ENCODE results near the gene WNT7B. TPM values are rescaled to one million over a fixed set of nuclear protein-coding genes. Genes with fewer than 3 reads are reported as not detected.

The WNT7B gene
- total and polyA plus RNA-seq, 2 of the 8 experiments (the other 6 are each of a cell fraction or from before 2014, with no cell fraction given) = 0.14 to 0.24 TPM

DNA sequence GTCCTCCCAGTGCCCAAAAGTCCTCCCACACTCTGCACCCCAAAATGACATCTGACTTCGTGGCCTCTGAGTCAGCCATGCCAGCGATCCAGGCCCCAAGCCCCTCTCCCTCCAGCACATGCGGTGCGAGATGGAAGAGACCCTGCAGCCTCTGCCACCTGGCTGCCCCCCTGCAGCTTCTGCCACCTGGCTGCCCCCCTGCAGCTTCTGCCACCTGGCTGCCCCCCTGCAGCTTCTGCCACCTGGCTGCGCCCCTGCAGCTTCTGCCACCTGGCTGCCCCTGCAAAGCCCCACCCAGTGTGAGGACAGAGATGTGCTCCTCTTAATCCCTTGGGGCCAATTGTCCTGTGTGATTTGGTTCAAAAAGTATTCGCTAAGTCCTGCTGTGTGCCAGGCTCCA lies 68.0 kb downstream of the WNT7B start:
- DNase-seq (ENCODE audit: low read depth in 1 of 2, low spot score in 2 of 2) (no peak), FAIRE-seq (no peak)
- ChIA-PET POLR2A (ENCODE audit: partially characterized antibody) (no interaction called here), CTCF (ENCODE audit: partially characterized antibody) (interaction anchor here (4.4 kb wide), 1 partner anchor 12 kb away, joined by 21 read pairs; no protein-coding TSS in a partner anchor)
- Histone ChIP-seq H2BK12ac (ENCODE audit: low read depth, low read length) (no peak overlapping the region), H4K20me1 (replicated peaks in 1 of 2; ENCODE audit: control insufficient read depth in 1 of 2, insufficient read depth in 2 of 2, low read length in 2 of 2) (no peaks in the 10 kb centered on the region), H3K23ac (ENCODE audit: insufficient read length) (no peak overlapping the region), H3K27me3 (replicated peaks in 1 of 4; ENCODE audit: control insufficient read depth in 3 of 4, extremely low read depth in 1 of 4, insufficient read depth in 3 of 4, low read length in 3 of 4) (no peaks in the 10 kb centered on the region; a peak in 1 of 7 replicates), H3K27ac (ENCODE audit: low read depth, low read length) (no peak overlapping the region), H3K4me1 (replicated peaks in 1 of 4; ENCODE audit: control insufficient read depth in 3 of 4, insufficient read depth in 4 of 4, low read length in 3 of 4) (peaks cover 0 to 3% (median 0%) of the 10 kb centered on the region in 4 experiments; a peak in 1 of 7 replicates), H3K18ac (ENCODE audit: extremely low read depth, low read length) (no peak overlapping the region), H3K23me2 (ENCODE audit: low read depth, low read length) (no peaks in the 10 kb centered on the region), H4K91ac (replicated peaks; ENCODE audit: insufficient read length, low read length) (no peak overlapping the region), H2BK15ac (ENCODE audit: low read length) (0 out of 2 replicates have a peak overlapping the region, but pooled peaks have one; percentile 61), H4K8ac (ENCODE audit: extremely low read depth, insufficient read depth, low read length) (no peak overlapping the region), H3K9me3 (ENCODE audit: insufficient read depth in 2 of 2, low read depth in 1 of 2, low read length in 1 of 2) (no peaks in the 10 kb centered on the region), H3K4ac (replicated peaks; ENCODE audit: insufficient read length, low read depth, low read length) (no peak overlapping the region), H3K9ac (replicated peaks in 1 of 4; ENCODE audit: extremely low read depth in 1 of 4, low read depth in 3 of 4, low read length in 3 of 4) (no peak overlapping the region), H3K56ac (replicated peaks; ENCODE audit: insufficient read length, low read depth, low read length) (no peak overlapping the region), H3K36me3 (ENCODE audit: control insufficient read depth in 2 of 4, insufficient read depth in 4 of 4, low read length in 3 of 4) (no peaks in the 10 kb centered on the region), H2AK5ac (ENCODE audit: low read depth, low read length) (no peak overlapping the region), H3K4me3 (ENCODE audit: extremely low read depth in 1 of 4, insufficient read depth in 2 of 4, low read depth in 3 of 4, low read length in 4 of 4) (no peak overlapping the region), H2BK120ac (replicated peaks; ENCODE audit: low read depth, low read length) (no peak overlapping the region), H4K5ac (ENCODE audit: insufficient read length, low read depth, low read length) (no peak overlapping the region), H3K14ac (ENCODE audit: insufficient read length) (no peak overlapping the region), H3K4me2 (ENCODE audit: insufficient read depth in 1 of 2, low read depth in 2 of 2, low read length in 2 of 2) (no peak overlapping the region), H3K79me2 (ENCODE audit: control insufficient read depth in 1 of 2, insufficient read depth in 2 of 2, low read length in 2 of 2) (no peaks in the 10 kb centered on the region), H2BK20ac (ENCODE audit: low read length) (no peak overlapping the region), H2AFZ (ENCODE audit: low read length) (no peak overlapping the region), H2BK5ac (ENCODE audit: low read depth, low read length) (no peak overlapping the region), H3K79me1 (ENCODE audit: low read depth, low read length) (no peaks in the 10 kb centered on the region)
- 99% methylated on average over 6 of the region's 6 CpGs; no CpG with 5 or more reads in 1 of the 2 experiments for WGBS, 2 experiments (ENCODE audit: extremely low coverage in 1 of 2, insufficient coverage in 1 of 2, insufficient read length in 1 of 2, insufficient replicate concordance in 2 of 2, low coverage in 1 of 2, low lambda C conversion rate in 2 of 2, missing lambda C conversion rate in 1 of 2)
- TF ChIP-seq ASH2L (IDR thresholded peaks at IDR 0.05; ENCODE audit: low read length) (no peak), NANOG (IDR thresholded peaks at IDR 0.05; ENCODE audit: insufficient read depth, low read depth, low read length, poor library complexity, severe bottlenecking) (no peak), RNF2 (IDR thresholded peaks at IDR 0.05; ENCODE audit: borderline replicate concordance, low read depth, low read length, missing control alignments, poor library complexity, severe bottlenecking) (no peak), POLR2AphosphoS5 (IDR thresholded peaks at IDR 0.05; ENCODE audit: low read depth, low read length) (no peak), POLR2A (IDR thresholded peaks at IDR 0.05; ENCODE audit: control extremely low read depth in 1 of 2, low read depth in 2 of 2, low read length in 2 of 2) (no peak), CTBP2 (IDR thresholded peaks at IDR 0.05; ENCODE audit: borderline replicate concordance, insufficient read depth, insufficient read length, low read length) (no peak), CEBPB (IDR thresholded peaks at IDR 0.05; ENCODE audit: low read depth, low read length) (no peak), TEAD4 (IDR thresholded peaks at IDR 0.05; ENCODE audit: low read depth, low read length) (no peak), CBX8 (IDR thresholded peaks at IDR 0.05; ENCODE audit: borderline replicate concordance, low read depth, low read length) (no peak), NRF1 (IDR thresholded peaks at IDR 0.05; ENCODE audit: low read depth, low read length) (no peak)
